ENCODE data around the gene PDE11A.

GRCh38 chr2:177745531-177745930 lies 327.0 kb downstream of the PDE11A start:
- no peak for TF ChIP-seq CTCF (IDR thresholded peaks at IDR 0.05)
- TF ChIP-seq POLR2A (IDR thresholded peaks at IDR 0.05), result no peak
- TF ChIP-seq EP300 (IDR thresholded peaks at IDR 0.05), result no peak
